Hepatic stellate cell (primary cell): ENCODE data around the gene SYCE3.
"Not testable (repeated sequence)": the region's sequence is repeated elsewhere in the genome, so short reads cannot be mapped to it uniquely, and the experiment has no call there.

Experiments
- DNase-seq: peaks from one replicate; pipeline ENCODE4 v3.0.0; 2011; ENCODE audit warnings: low spot score

SYCE3 gene

DNA sequence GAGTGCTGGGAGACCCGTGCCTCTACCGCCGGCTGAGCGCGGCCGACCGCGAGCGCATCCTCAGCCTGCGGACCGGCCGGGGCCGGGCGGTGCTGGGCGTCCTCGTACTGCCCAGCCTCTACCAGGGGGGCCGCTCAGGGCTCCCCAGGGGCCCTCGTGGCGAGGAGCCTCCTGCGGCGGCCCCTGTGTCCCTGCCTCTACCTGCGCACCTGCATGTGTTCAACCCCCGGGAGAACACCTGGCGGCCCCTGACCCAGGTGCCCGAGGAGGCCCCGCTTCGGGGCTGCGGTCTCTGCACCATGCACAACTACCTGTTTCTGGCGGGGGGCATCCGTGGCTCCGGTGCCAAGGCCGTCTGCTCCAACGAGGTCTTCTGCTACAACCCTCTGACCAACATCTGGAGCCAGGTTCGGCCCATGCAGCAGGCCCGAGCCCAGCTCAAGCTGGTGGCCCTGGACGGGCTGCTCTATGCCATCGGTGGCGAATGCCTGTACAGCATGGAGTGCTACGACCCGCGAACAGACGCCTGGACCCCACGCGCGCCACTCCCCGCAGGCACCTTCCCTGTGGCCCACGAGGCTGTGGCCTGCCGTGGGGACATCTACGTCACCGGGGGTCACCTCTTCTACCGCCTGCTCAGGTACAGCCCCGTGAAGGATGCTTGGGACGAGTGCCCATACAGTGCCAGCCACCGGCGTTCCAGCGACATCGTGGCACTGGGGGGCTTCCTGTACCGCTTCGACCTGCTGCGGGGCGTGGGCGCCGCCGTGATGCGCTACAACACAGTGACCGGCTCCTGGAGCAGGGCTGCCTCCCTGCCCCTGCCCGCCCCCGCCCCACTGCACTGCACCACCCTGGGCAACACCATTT lies 13.6 kb downstream of the SYCE3 start:
- DNase-seq: no peak

- DNase-seq: no peak
These were observed 14.4 kb downstream of the SYCE3 start for GRCh38 chr22:50548040-50548920.

- DNase-seq: no peak
These were observed 15.3 kb downstream of the SYCE3 start for GRCh38 chr22:50547263-50547985.

- no peak for DNase-seq
These were observed 16.1 kb downstream of the SYCE3 start for GRCh38 chr22:50546326-50547262.

- DNase-seq: no peak
These were observed 17.0 kb downstream of the SYCE3 start, which contains the start of gene KLHDC7B for GRCh38 chr22:50545522-50546325. Gene KLHDC7B (plus strand): TSS chr22:50545899. CDS start chr22:50546244, 345 bp downstream.

DNA sequence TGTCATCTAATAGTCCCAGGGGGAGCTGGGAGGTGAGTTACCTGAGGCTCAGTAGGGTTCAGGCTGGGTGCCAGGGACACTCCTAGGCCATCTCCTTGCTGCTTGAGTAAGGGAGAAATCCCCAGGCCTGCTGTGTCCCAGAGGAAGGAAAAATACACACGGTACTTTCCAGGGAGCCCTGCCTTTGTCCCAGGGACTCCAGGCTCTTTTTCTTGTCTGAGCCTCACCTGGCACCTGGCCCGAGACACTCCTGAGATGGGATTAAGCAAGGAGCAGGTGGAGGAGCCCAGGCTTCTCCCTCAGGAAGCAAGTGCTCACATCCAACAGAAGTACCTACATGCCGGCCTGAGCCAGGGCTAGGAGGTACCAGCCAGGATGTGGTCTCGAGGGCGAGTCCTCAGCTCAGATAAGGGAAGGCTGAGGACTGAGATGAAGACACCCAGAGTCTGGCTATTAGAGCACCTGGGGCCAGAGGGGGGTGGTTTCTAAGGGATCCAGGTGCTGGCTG lies 17.9 kb downstream of the SYCE3 start:
- no peak for DNase-seq

GRCh38 chr22:50544078-50544745 lies 18.5 kb downstream of the SYCE3 start:
- peak; percentile 88 for DNase-seq

DNA sequence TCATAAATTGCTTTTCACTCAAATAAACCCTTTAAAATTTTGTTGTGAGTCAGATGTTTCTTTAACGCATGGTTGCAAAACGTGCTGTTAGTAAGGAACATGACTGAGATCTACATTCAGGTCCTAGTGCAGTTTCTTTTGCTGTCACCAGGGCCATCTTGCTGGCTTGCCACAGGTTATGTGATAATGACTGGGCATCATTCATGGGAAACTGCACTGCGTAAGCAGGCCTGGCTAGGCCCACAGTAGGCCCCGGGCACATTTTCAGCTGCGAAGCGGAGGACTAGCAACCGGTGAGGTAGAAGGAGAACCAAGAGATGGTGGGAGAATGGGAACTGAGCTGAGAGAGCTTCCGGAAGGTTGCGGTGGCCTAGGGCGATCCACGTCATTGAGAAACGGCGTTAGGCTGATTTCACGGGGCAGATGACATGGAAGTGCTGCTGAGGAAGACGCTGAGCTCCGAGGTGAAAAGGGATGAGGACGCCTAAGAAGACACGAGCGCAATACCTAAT lies 20.2 kb downstream of the SYCE3 start:
- DNase-seq: no peak

GRCh38 chr22:50541667-50542026 lies 21.1 kb downstream of the SYCE3 start:
- DNase-seq: not testable (repeated sequence)

DNA sequence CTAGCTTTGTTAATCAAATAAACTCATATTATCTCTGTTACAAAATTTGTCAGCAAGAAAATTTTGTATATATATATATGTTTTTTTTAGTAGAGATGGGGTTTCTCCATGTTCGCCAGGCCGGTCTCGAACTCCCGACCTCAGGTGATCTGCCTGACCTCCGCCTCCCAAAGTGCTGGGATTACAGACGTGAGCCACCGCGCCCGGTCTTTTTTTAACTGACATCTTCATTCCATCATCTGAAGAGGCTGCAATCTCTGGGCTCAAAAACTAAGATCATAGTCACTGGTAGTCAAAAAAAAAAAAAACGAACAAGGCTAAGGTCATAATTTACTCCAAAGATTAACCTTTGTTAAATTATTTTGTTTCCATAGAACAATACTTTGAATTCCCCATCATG lies 22.3 kb downstream of the SYCE3 start:
- no peak for DNase-seq

- no peak for DNase-seq
These were observed 25.0 kb downstream of the SYCE3 start for GRCh38 chr22:50537765-50538164.

GRCh38 chr22:50536226-50536625 lies 26.5 kb downstream of the SYCE3 start:
- DNase-seq: no peak

GRCh38 chr22:50535113-50535512 lies 27.6 kb downstream of the SYCE3 start:
- DNase-seq: no peak

GRCh38 chr22:50533856-50534711 lies 28.6 kb downstream of the SYCE3 start:
- DNase-seq: not testable (repeated sequence)

- DNase-seq: no peak
These were observed 29.6 kb downstream of the SYCE3 start for GRCh38 chr22:50532824-50533796.

- peak; percentile 88 for DNase-seq
These were observed 30.6 kb downstream of the SYCE3 start for GRCh38 chr22:50531962-50532674.
